HepG2 (cell line): Measurements from ENCODE around the gene SIVA1. TPM values are rescaled to one million over a fixed set of nuclear protein-coding genes. Genes with fewer than 3 reads are reported as not detected.

ENCODE experiments used
- BCL6 ChIP-seq: IDR thresholded peaks from 2 replicates; pipeline ENCODE4 v1.6.1; 2016; ENCODE audit warnings: missing genetic modification reagents, missing compliant biosample characterization
- GABPA ChIP-seq, 2 experiments: IDR thresholded peaks; 2 replicates each; pipeline ENCODE4 v1.6.1; 2011 to 2016; ENCODE audit warnings: low read depth in 2 of 2, low read length in 1 of 2, missing biosample characterization in 1 of 2, missing genetic modification characterization in 1 of 2
- KDM2A ChIP-seq: sonication (generic); formaldehyde crosslinking; IDR thresholded peaks from 2 replicates; pipeline ENCODE4 v1.4.0; 2020; ENCODE audit warnings: low read depth, missing genetic modification reagents, borderline replicate concordance
- MED1 ChIP-seq: sonication (generic); formaldehyde crosslinking; IDR thresholded peaks from 2 replicates; pipeline ENCODE4 v1.4.0; 2020; ENCODE audit warnings: missing genetic modification reagents
- MXI1 ChIP-seq: IDR thresholded peaks from 3 replicates; pipeline ENCODE4 v1.6.1; 2012; ENCODE audit warnings: low read depth, low read length, inconsistent platforms, borderline replicate concordance
- NR2F1 ChIP-seq, 2 experiments: fragments of 450-650 bp in 1 of 2; formaldehyde crosslinking in 1 of 2; IDR thresholded peaks; 2 replicates each; pipeline versions ENCODE4 v1.5.0 to v1.6.1; 2016 to 2020; ENCODE audit warnings: mild to moderate bottlenecking in 1 of 2, missing compliant biosample characterization in 1 of 2, missing genetic modification reagents in 1 of 2, moderate library complexity in 1 of 2
- POLR2AphosphoS5 ChIP-seq: IDR thresholded peaks from 2 replicates; pipeline ENCODE4 v1.6.1; 2012; ENCODE audit warnings: low read depth, low read length
- RBFOX2 ChIP-seq: fragments of 200-400 bp; formaldehyde crosslinking; IDR thresholded peaks from 2 replicates; pipeline ENCODE4 v1.6.1; 2017; ENCODE audit warnings: low read depth, mild to moderate bottlenecking, low read length
- SAP130 ChIP-seq: IDR thresholded peaks from 2 replicates; pipeline ENCODE4 v1.6.1; 2016; ENCODE audit warnings: low read depth
- SP5 ChIP-seq: IDR thresholded peaks from 2 replicates; pipeline ENCODE4 v1.6.1; 2016; ENCODE audit warnings: low read depth, borderline replicate concordance
- ZNF138 ChIP-seq: sonication (generic); formaldehyde crosslinking; IDR thresholded peaks from 2 replicates; pipeline ENCODE4 v1.5.0; 2020; ENCODE audit warnings: mild to moderate bottlenecking, low read depth, missing genetic modification reagents
- ZNF501 ChIP-seq: sonication (generic); formaldehyde crosslinking; IDR thresholded peaks from 2 replicates; pipeline ENCODE4 v1.5.1; 2020; ENCODE audit warnings: mild to moderate bottlenecking, moderate library complexity, missing genetic modification reagents
- ZNF616 ChIP-seq: sonication (generic); formaldehyde crosslinking; IDR thresholded peaks from 2 replicates; pipeline ENCODE4 v1.5.0; 2020; ENCODE audit warnings: low read depth, mild to moderate bottlenecking, missing genetic modification reagents
- ZSCAN9 ChIP-seq: IDR thresholded peaks from 2 replicates; pipeline ENCODE4 v1.6.1; 2016; ENCODE audit warnings: borderline replicate concordance
- polyA plus RNA-seq, 8 experiments: library from polyadenylated mRNA; depleted of rRNA in 3 of 8; stranded (reverse) in 7 of 8; unstranded in 1 of 8; fragments of >200 nt; fragmentation: Illumina TruSeq in 4 of 8; extraction: Trizol in 4 of 8; gene quantifications; 2 replicates each; pipeline versions ENCODE4 v1.2.1 to v1.2.3, GENCODE V29; 2011 to 2016; ENCODE audit warnings: low read depth in 4 of 8, missing spikeins in 1 of 8, mixed read lengths in 1 of 8; ENCODE audit not compliant: insufficient read depth in 1 of 8
- total RNA-seq, 5 experiments: library from RNA; depleted of rRNA; stranded (reverse); fragments of >200 nt; fragmentation: Illumina TruSeq; extraction: Trizol; gene quantifications; 2 replicates each; pipeline ENCODE4 v1.2.3, GENCODE V29; 2016; ENCODE audit warnings: low read depth in 1 of 5
- TF ChIP-seq, protein P1 (sequence below): sonication (generic); formaldehyde crosslinking; IDR thresholded peaks from 2 replicates; pipeline ENCODE4 v1.4.0; 2020; ENCODE audit warnings: mild to moderate bottlenecking, missing genetic modification reagents
- TF ChIP-seq, protein P2 (sequence below): sonication (generic); IDR thresholded peaks from 2 replicates; pipeline ENCODE4 v1.6.1; 2016; ENCODE audit warnings: low read depth, borderline replicate concordance
- TF ChIP-seq, protein P3 (sequence below): sonication (generic); formaldehyde crosslinking; IDR thresholded peaks from 2 replicates; pipeline ENCODE4 v1.9.0; 2022; ENCODE audit warnings: missing genetic modification reagents, mild to moderate bottlenecking, borderline replicate concordance
- TF ChIP-seq, protein P4 (sequence below): IDR thresholded peaks from 2 replicates; pipeline ENCODE4 v1.6.1; 2016; ENCODE audit warnings: missing compliant biosample characterization, missing genetic modification reagents, borderline replicate concordance

The SIVA1 gene
- total and polyA plus RNA-seq, 2 of the 13 experiments (the other 11 are each of a cell fraction or from before 2014, with no cell fraction given), result 123 to 186 TPM

DNA sequence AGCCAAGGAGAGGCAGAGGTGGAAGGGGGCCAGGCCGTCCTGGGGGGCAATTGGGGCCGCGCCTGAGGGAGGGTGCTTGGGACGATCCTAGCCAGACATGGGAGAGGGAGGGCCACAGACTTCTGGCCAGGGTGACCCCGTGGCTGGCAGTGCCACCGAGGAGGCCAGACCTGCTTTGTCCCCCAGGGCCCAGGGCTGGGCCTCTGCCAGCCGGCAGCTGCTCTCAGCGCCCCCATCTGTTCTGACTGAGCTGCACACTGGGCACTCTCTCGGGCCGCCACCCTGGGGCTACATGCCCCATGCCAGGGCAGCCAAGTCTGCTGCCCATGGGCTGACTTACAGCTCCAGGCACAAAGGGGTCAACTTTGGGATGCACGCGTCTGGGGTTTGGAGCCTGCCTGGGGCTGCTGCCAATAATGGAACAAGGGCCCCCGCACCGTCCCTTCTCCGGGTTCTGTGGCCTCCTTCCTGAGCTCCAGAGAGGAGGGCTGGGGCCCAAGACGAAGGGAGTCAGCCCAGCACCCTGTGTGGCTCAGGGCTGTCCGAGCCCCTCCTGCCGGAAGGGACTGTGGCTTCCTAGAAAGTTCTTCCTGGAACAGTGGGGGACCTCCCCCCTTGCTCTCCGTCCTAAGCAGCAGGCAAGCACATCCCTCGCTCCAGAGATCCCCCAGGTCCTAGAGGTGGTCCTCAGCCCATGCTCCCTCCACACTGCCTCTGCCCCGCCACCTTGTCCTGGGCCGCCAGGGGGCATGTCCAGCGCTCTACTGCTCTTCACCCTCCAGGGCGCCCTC, 27.8 kb upstream of the SIVA1 start (continued):
- 0 out of 2 replicates have a peak, but pooled peaks have one; percentile 24 for TF ChIP-seq KDM2A
- TF ChIP-seq GABPA (IDR thresholded peaks at IDR 0.05; ENCODE audit: low read depth, low read length), result no peak
- TF ChIP-seq GABPA (CRISPR knock-in tag; IDR thresholded peaks at IDR 0.05; ENCODE audit: low read depth), result peak; percentile 70
- TF ChIP-seq ZNF138 (CRISPR knock-in tag), result no peak
- TF ChIP-seq, protein P1, sequence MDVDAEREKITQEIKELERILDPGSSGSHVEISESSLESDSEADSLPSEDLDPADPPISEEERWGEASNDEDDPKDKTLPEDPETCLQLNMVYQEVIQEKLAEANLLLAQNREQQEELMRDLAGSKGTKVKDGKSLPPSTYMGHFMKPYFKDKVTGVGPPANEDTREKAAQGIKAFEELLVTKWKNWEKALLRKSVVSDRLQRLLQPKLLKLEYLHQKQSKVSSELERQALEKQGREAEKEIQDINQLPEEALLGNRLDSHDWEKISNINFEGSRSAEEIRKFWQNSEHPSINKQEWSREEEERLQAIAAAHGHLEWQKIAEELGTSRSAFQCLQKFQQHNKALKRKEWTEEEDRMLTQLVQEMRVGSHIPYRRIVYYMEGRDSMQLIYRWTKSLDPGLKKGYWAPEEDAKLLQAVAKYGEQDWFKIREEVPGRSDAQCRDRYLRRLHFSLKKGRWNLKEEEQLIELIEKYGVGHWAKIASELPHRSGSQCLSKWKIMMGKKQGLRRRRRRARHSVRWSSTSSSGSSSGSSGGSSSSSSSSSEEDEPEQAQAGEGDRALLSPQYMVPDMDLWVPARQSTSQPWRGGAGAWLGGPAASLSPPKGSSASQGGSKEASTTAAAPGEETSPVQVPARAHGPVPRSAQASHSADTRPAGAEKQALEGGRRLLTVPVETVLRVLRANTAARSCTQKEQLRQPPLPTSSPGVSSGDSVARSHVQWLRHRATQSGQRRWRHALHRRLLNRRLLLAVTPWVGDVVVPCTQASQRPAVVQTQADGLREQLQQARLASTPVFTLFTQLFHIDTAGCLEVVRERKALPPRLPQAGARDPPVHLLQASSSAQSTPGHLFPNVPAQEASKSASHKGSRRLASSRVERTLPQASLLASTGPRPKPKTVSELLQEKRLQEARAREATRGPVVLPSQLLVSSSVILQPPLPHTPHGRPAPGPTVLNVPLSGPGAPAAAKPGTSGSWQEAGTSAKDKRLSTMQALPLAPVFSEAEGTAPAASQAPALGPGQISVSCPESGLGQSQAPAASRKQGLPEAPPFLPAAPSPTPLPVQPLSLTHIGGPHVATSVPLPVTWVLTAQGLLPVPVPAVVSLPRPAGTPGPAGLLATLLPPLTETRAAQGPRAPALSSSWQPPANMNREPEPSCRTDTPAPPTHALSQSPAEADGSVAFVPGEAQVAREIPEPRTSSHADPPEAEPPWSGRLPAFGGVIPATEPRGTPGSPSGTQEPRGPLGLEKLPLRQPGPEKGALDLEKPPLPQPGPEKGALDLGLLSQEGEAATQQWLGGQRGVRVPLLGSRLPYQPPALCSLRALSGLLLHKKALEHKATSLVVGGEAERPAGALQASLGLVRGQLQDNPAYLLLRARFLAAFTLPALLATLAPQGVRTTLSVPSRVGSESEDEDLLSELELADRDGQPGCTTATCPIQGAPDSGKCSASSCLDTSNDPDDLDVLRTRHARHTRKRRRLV, result 0 out of 2 replicates have a peak, but pooled peaks have one; percentile 16
- peak; percentile 37 for TF ChIP-seq RBFOX2
- peak; percentile 50 for TF ChIP-seq MED1 (CRISPR knock-in tag)
- TF ChIP-seq POLR2AphosphoS5, result peak; percentile 13; the same call in 1 of the 2 replicates
- peak; percentile 48; the same call in 1 of the 2 replicates for TF ChIP-seq ZNF501 (CRISPR knock-in tag)
- TF ChIP-seq MXI1, result peak; percentile 16; the same call in 1 of the 3 replicates
- TF ChIP-seq BCL6 (CRISPR knock-in tag), result peak; percentile 96
- TF ChIP-seq, protein P2, sequence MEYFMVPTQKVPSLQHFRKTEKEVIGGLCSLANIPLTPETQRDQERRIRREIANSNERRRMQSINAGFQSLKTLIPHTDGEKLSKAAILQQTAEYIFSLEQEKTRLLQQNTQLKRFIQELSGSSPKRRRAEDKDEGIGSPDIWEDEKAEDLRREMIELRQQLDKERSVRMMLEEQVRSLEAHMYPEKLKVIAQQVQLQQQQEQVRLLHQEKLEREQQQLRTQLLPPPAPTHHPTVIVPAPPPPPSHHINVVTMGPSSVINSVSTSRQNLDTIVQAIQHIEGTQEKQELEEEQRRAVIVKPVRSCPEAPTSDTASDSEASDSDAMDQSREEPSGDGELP, result peak; percentile 23; the same call in 1 of the 2 replicates
- TF ChIP-seq SP5 (CRISPR knock-in tag), result peak; percentile 11; the same call in 1 of the 2 replicates
- peak; percentile 60; the same call in 1 of the 2 replicates for TF ChIP-seq SAP130 (CRISPR knock-in tag)
- no peak for TF ChIP-seq ZSCAN9 (CRISPR knock-in tag)
- TF ChIP-seq, protein P3, sequence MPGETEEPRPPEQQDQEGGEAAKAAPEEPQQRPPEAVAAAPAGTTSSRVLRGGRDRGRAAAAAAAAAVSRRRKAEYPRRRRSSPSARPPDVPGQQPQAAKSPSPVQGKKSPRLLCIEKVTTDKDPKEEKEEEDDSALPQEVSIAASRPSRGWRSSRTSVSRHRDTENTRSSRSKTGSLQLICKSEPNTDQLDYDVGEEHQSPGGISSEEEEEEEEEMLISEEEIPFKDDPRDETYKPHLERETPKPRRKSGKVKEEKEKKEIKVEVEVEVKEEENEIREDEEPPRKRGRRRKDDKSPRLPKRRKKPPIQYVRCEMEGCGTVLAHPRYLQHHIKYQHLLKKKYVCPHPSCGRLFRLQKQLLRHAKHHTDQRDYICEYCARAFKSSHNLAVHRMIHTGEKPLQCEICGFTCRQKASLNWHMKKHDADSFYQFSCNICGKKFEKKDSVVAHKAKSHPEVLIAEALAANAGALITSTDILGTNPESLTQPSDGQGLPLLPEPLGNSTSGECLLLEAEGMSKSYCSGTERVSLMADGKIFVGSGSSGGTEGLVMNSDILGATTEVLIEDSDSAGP (CRISPR knock-in tag), result peak; percentile 59; the same call in 1 of the 2 replicates
- TF ChIP-seq NR2F1 (CRISPR knock-in tag; IDR thresholded peaks at IDR 0.05), result 0 out of 4 replicates have a peak, but pooled peaks of 1 of the 2 experiments have one; percentile 23
- no peak for TF ChIP-seq ZNF616
- TF ChIP-seq, protein P4, sequence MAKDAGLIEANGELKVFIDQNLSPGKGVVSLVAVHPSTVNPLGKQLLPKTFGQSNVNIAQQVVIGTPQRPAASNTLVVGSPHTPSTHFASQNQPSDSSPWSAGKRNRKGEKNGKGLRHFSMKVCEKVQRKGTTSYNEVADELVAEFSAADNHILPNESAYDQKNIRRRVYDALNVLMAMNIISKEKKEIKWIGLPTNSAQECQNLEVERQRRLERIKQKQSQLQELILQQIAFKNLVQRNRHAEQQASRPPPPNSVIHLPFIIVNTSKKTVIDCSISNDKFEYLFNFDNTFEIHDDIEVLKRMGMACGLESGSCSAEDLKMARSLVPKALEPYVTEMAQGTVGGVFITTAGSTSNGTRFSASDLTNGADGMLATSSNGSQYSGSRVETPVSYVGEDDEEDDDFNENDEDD (CRISPR knock-in tag), result 0 out of 2 replicates have a peak, but pooled peaks have one; percentile 8
